Spinal cord (tissue), 10 donors: ENCODE measurements around the gene ZDHHC11B. TPM values are rescaled to one million over a fixed set of nuclear protein-coding genes. Genes with fewer than 3 reads are reported as not detected.
"Not testable (repeated sequence)": the region's sequence is repeated elsewhere in the genome, so short reads cannot be mapped to it uniquely, and the experiment has no call there.

Experiments
- DNase-seq, 6 donors: peaks; one replicate each; pipeline versions ENCODE4 v3.0.0 to v3.0.0-alpha.2; 2013 to 2015; ENCODE audit warnings: low spot score in 6 of 6, low read depth in 4 of 6
- H3K27ac ChIP-seq: one replicate; pipeline ENCODE4 v1.5.1; 2013; ENCODE audit warnings: low read depth, low read length, control low read depth
- H3K27me3 ChIP-seq: one replicate; pipeline ENCODE4 v1.6.1; 2013; ENCODE audit warnings: low read length; ENCODE audit not compliant: control insufficient read depth, insufficient read depth
- H3K36me3 ChIP-seq: one replicate; pipeline ENCODE4 v1.6.1; 2013; ENCODE audit warnings: low read length; ENCODE audit not compliant: control insufficient read depth, insufficient read depth
- H3K4me1 ChIP-seq: one replicate; pipeline ENCODE4 v1.6.1; 2013; ENCODE audit warnings: low read length; ENCODE audit not compliant: control insufficient read depth, insufficient read depth
- H3K4me3 ChIP-seq: one replicate; pipeline ENCODE4 v1.5.1; 2013; ENCODE audit warnings: low read depth, low read length, control low read depth
- H3K9me3 ChIP-seq: one replicate; pipeline ENCODE4 v1.6.1; 2013; ENCODE audit warnings: low read length; ENCODE audit not compliant: control insufficient read depth, insufficient read depth
- WGBS: methylation state at CpG from one replicate; pipeline ENCODE4 v1.1.5; 2013; ENCODE audit warnings: missing lambda C conversion rate; ENCODE audit not compliant: insufficient coverage; 5-methylcytosine and 5-hydroxymethylcytosine counted together
- polyA plus RNA-seq, 2 donors: library from polyadenylated mRNA; unstranded; fragments of 120-200 nt; gene quantifications; one replicate each; pipeline ENCODE4 v1.2.1, GENCODE V29; 2013; ENCODE audit not compliant: insufficient read length in 2 of 2
- total RNA-seq, 2 donors: library from RNA; depleted of rRNA in 1 of 2; stranded (reverse); fragments of 120-200 nt in 1 of 2; fragments of >200 nt in 1 of 2; gene quantifications; one replicate each; pipeline versions ENCODE4 v1.2.3 to v1.2.4, GENCODE V29; 2013 to 2014
- donor health status: healthy.

The ZDHHC11B gene
- total and polyA plus RNA-seq, 4 donors = 7.3 to 37.2 (median 16.2) TPM

- peaks cover 49% of the 10 kb centered on the region for H3K36me3 ChIP-seq
- H3K9me3 ChIP-seq, DNase-seq: not testable (repeated sequence)
Observed at GRCh38 chr5:762996-763395, 21.5 kb downstream of the ZDHHC11B start.

GRCh38 chr5:761854-762710 lies 22.4 kb downstream of the ZDHHC11B start:
- Histone ChIP-seq H3K4me1 (peaks cover 40% of the 10 kb centered on the region), H3K27ac (no peak overlapping the region), H3K4me3 (no peak overlapping the region), H3K9me3 (peaks cover 3% of the 10 kb centered on the region), H3K27me3 (no peaks in the 10 kb centered on the region), H3K36me3 (peaks cover 55% of the 10 kb centered on the region)
- DNase-seq = no peak
- 88% methylated on average over 7 of the region's 8 CpGs for WGBS

More at GRCh38 chr5:762996-763395, 21.5 kb downstream of the ZDHHC11B start:
- peaks cover 30% of the 10 kb centered on the region for H3K4me1 ChIP-seq
- not testable (repeated sequence) for H3K4me3 ChIP-seq, H3K27ac ChIP-seq, H3K27me3 ChIP-seq
- 92% methylated on average over 7 of the region's 8 CpGs for WGBS

- Histone ChIP-seq H3K4me1 (peaks cover 47% of the 10 kb centered on the region), H3K36me3 (peaks cover 49% of the 10 kb centered on the region), H3K9me3 (peaks cover 3% of the 10 kb centered on the region), H3K27me3 (no peaks in the 10 kb centered on the region), H3K27ac (no peak overlapping the region), H3K4me3 (no peak overlapping the region)
- WGBS = 84% methylated on average over 15 of the region's 15 CpGs
- DNase-seq = no peak
Observed at GRCh38 chr5:761059-761771, 23.3 kb downstream of the ZDHHC11B start.

GRCh38 chr5:760363-761058 lies 24.0 kb downstream of the ZDHHC11B start:
- no peak overlapping the region for H3K4me3 ChIP-seq
- WGBS = 94% methylated on average over 24 of the region's 24 CpGs
- DNase-seq = no peak
- peaks cover 49% of the 10 kb centered on the region for H3K4me1 ChIP-seq
- H3K36me3 ChIP-seq = peaks cover 46% of the 10 kb centered on the region
- no peak overlapping the region for H3K27ac ChIP-seq
- H3K9me3 ChIP-seq = no peaks in the 10 kb centered on the region
- H3K27me3 ChIP-seq = no peaks in the 10 kb centered on the region

GRCh38 chr5:759781-760362 lies 24.7 kb downstream of the ZDHHC11B start:
- no peaks in the 10 kb centered on the region for H3K9me3 ChIP-seq
- H3K27ac ChIP-seq = no peak overlapping the region
- H3K27me3 ChIP-seq = no peaks in the 10 kb centered on the region
- H3K36me3 ChIP-seq = peaks cover 46% of the 10 kb centered on the region
- DNase-seq = no peak
- H3K4me1 ChIP-seq = peaks cover 49% of the 10 kb centered on the region
- WGBS = 92% methylated on average over 22 of the region's 22 CpGs
- H3K4me3 ChIP-seq = no peak overlapping the region

- H3K9me3 ChIP-seq = no peaks in the 10 kb centered on the region
- WGBS = 64% methylated on average over 33 of the region's 33 CpGs
- peaks cover 42% of the 10 kb centered on the region for H3K36me3 ChIP-seq
- H3K4me1 ChIP-seq = peaks cover 49% of the 10 kb centered on the region
- no peak overlapping the region for H3K4me3 ChIP-seq
- H3K27ac ChIP-seq = peak overlapping the region; percentile 25
- DNase-seq = peak in 2 of 6 donors; percentile 19 to 59
- H3K27me3 ChIP-seq = no peaks in the 10 kb centered on the region
Observed at GRCh38 chr5:759111-759751, 25.3 kb downstream of the ZDHHC11B start.

GRCh38 chr5:758698-759053 lies 25.9 kb downstream of the ZDHHC11B start:
- H3K36me3 ChIP-seq = peaks cover 38% of the 10 kb centered on the region
- H3K27ac ChIP-seq = no peak overlapping the region

GRCh38 chr5:757931-758697 lies 26.4 kb downstream of the ZDHHC11B start:
- peak in 5 of 6 donors; percentile 13 to 69 (median 40) for DNase-seq
- Histone ChIP-seq H3K9me3 (no peaks in the 10 kb centered on the region), H3K4me1 (peaks cover 49% of the 10 kb centered on the region), H3K4me3 (no peak overlapping the region), H3K27me3 (no peaks in the 10 kb centered on the region), H3K36me3 (peaks cover 38% of the 10 kb centered on the region), H3K27ac (no peak overlapping the region)
- 41% methylated on average over 21 of the region's 21 CpGs for WGBS

More at GRCh38 chr5:758698-759053, 25.9 kb downstream of the ZDHHC11B start:
- peaks cover 49% of the 10 kb centered on the region for H3K4me1 ChIP-seq
- H3K9me3 ChIP-seq = no peaks in the 10 kb centered on the region
- H3K27me3 ChIP-seq = no peaks in the 10 kb centered on the region
- 85% methylated on average over 12 of the region's 15 CpGs for WGBS
- no peak for DNase-seq
- no peak overlapping the region for H3K4me3 ChIP-seq
